ENCODE measurements around the gene ZNF396.
A peak's percentile ranks its signal among the peaks of the same experiment; 100 is the strongest.

ZNF396 gene

GRCh38 chr18:35368595-35368994 is 8.5 kb downstream of the ZNF396 start:
- Mint-ChIP-seq H3K36me3 (no peaks in the 10 kb centered on the region), H3K27me3 (peaks cover 1% of the 10 kb centered on the region), H3K9me3 (ENCODE audit: low read depth) (no peaks in the 10 kb centered on the region), H3K4me1 (ENCODE audit: low read depth) (no peaks in the 10 kb centered on the region), H3K27ac (no peak overlapping the region), H3K4me3 (no peak overlapping the region)

- Mint-ChIP-seq H3K9me3 (ENCODE audit: low read depth) (no peaks in the 10 kb centered on the region), H3K36me3 (peaks cover 2% of the 10 kb centered on the region), H3K4me3 (no peak overlapping the region), H3K4me1 (ENCODE audit: low read depth) (no peaks in the 10 kb centered on the region), H3K27me3 (peaks cover 9% of the 10 kb centered on the region), H3K27ac (no peak overlapping the region)
Measured at GRCh38 chr18:35362531-35362930, 14.6 kb downstream of the ZNF396 start.

GRCh38 chr18:35361570-35362321 is 15.4 kb downstream of the ZNF396 start:
- no peak overlapping the region for H3K27ac Mint-ChIP-seq
- H3K36me3 Mint-ChIP-seq = peaks cover 2% of the 10 kb centered on the region
- H3K27me3 Mint-ChIP-seq = peaks cover 9% of the 10 kb centered on the region
- H3K4me3 Mint-ChIP-seq = no peak overlapping the region
- no peaks in the 10 kb centered on the region for H3K4me1 Mint-ChIP-seq (ENCODE audit: low read depth)
- H3K9me3 Mint-ChIP-seq (ENCODE audit: low read depth) = no peaks in the 10 kb centered on the region

DNA sequence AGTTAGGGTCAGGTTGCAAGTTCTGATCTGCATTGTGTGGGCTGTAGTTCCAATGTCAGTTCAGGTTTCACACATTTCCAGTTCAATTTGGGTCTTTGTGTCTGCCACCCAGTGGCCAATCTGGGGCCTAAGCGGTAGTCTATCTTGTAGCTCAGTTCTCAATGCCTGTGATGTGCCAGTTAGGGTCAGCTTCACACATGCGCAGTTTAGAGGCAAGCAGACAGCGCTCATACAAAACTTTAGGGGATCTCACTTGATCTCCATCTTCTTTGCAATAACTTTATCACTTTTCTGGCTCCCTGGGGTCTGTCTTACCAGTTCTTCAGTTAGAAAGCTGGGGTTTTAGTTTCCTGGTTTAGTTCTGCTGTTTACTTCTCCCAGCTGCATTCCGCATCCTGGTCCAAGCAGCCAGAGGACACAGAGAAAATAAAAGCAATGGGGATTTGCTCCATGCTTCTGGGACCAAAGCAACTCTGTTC is 22.0 kb downstream of the ZNF396 start:
- peaks cover 5% of the 10 kb centered on the region for H3K36me3 Mint-ChIP-seq
- H3K27ac Mint-ChIP-seq = no peak overlapping the region

DNA sequence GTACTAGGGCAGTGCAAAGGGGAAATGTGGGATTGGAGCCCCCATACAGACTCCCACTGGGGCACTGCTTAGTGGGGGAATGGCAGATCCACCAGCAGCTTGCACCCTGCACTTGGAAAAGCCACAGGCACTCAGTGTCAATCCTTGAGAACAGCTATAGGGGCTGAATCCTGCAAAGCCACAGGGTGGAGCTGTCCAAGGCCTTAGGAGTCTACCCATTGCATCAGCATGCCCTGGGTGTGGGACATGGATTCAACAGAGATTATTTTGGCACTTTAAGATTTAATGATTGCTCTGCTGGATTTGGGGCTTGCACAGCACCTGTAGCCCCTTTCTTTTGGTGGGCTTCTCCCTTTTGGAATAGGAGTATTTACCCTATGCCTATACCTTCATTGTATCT is 24.4 kb downstream of the ZNF396 start:
- Mint-ChIP-seq H3K4me1 (ENCODE audit: low read depth) (peaks cover 2% of the 10 kb centered on the region), H3K36me3 (peaks cover 5% of the 10 kb centered on the region), H3K4me3 (no peak overlapping the region), H3K9me3 (ENCODE audit: low read depth) (peaks cover 3% of the 10 kb centered on the region), H3K27ac (no peak overlapping the region), H3K27me3 (no peaks in the 10 kb centered on the region)

More for the DNA sequence above, 22.0 kb downstream of the ZNF396 start:
- Mint-ChIP-seq H3K27me3 (peaks cover 4% of the 10 kb centered on the region), H3K9me3 (ENCODE audit: low read depth) (peaks cover 3% of the 10 kb centered on the region), H3K4me3 (no peak overlapping the region), H3K4me1 (ENCODE audit: low read depth) (peaks cover 2% of the 10 kb centered on the region)

GRCh38 chr18:35352283-35352682 is 24.9 kb downstream of the ZNF396 start:
- H3K4me3 Mint-ChIP-seq = no peak overlapping the region
- peaks cover 3% of the 10 kb centered on the region for H3K9me3 Mint-ChIP-seq (ENCODE audit: low read depth)
- H3K27ac Mint-ChIP-seq = no peak overlapping the region
- H3K36me3 Mint-ChIP-seq = peaks cover 5% of the 10 kb centered on the region
- peaks cover 2% of the 10 kb centered on the region for H3K4me1 Mint-ChIP-seq (ENCODE audit: low read depth)
- H3K27me3 Mint-ChIP-seq = no peaks in the 10 kb centered on the region

GRCh38 chr18:35348001-35348400 is 29.1 kb downstream of the ZNF396 start:
- Mint-ChIP-seq H3K36me3 (peaks cover 7% of the 10 kb centered on the region), H3K9me3 (ENCODE audit: low read depth) (peaks cover 3% of the 10 kb centered on the region), H3K4me1 (ENCODE audit: low read depth) (peaks cover 18% of the 10 kb centered on the region), H3K4me3 (no peak overlapping the region), H3K27ac (no peak overlapping the region), H3K27me3 (no peaks in the 10 kb centered on the region)

- no peaks in the 10 kb centered on the region for H3K9me3 Mint-ChIP-seq (ENCODE audit: low read depth)
- no peaks in the 10 kb centered on the region for H3K27me3 Mint-ChIP-seq
- peaks cover 5% of the 10 kb centered on the region for H3K36me3 Mint-ChIP-seq
- H3K4me1 Mint-ChIP-seq (ENCODE audit: low read depth) = peaks cover 32% of the 10 kb centered on the region
- H3K4me3 Mint-ChIP-seq = peak overlapping the region; percentile 13
- H3K27ac Mint-ChIP-seq = peak overlapping the region; percentile 16
Measured at GRCh38 chr18:35345950-35346349, 31.2 kb downstream of the ZNF396 start.

DNA sequence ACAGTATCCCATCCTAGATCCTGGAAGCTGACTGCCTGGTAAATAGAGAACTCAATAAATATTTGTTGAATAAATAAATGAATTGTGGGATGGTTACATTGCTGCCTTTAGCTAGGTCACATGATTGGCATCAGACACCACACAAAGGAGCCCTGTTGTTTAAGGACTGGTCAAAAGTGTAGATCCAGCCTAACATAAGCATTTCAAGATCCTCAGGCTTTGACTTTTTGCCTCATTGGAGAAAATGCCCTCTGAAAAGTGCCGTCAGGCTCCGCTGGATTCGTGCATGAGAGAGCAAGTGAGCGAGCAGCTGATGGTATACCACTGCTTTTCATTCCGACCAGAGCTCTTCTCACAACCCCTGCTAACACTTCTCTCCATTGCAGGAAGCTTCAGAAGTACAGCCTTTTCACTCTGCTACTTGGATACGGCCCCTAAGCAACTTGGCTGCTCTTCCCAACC is 31.6 kb downstream of the ZNF396 start:
- H3K36me3 Mint-ChIP-seq = peaks cover 5% of the 10 kb centered on the region
- H3K27ac Mint-ChIP-seq = peak overlapping the region; percentile 88
- peak overlapping the region; percentile 97 for H3K4me3 Mint-ChIP-seq
- no peaks in the 10 kb centered on the region for H3K9me3 Mint-ChIP-seq (ENCODE audit: low read depth)
- H3K27me3 Mint-ChIP-seq = no peaks in the 10 kb centered on the region
- H3K4me1 Mint-ChIP-seq (ENCODE audit: low read depth) = peaks cover 35% of the 10 kb centered on the region

DNA sequence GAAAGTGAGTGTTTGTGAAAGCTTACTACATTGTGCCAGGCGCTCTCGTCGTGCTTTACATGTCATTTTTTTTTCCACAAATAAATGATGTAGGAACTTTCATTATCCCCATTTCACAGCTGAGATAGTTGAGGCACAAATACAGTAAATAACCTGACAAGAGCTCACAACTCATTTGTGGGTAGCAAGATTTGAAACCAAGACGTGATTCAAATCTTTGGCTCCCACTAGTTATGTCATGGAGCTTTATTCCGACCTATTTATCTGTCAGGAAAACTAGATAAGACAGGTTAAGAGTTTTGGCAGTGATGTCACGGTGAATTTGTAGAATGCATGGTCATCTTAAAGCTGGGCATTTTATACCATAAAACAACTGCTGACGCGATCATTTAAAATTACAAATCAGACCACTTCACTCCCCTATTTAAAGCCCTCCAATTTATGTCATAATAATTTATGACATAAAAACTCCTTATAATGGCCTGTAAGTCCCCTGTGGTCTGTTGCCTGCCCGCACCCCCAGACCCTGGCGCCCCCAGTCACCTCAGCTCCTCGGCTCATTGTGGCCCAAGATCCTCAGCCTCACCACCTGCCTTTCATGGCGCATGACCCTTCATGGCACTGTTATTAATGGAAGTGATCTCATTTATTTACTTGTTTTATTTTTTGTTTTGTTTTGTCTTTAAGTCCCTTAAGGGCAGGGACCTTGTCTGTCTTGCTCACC is 32.2 kb downstream of the ZNF396 start:
- Mint-ChIP-seq H3K4me1 (ENCODE audit: low read depth) (peaks cover 41% of the 10 kb centered on the region), H3K27ac (peak overlapping the region; percentile 88), H3K9me3 (ENCODE audit: low read depth) (no peaks in the 10 kb centered on the region), H3K36me3 (peaks cover 5% of the 10 kb centered on the region), H3K4me3 (peak overlapping the region; percentile 97), H3K27me3 (no peaks in the 10 kb centered on the region)

DNA sequence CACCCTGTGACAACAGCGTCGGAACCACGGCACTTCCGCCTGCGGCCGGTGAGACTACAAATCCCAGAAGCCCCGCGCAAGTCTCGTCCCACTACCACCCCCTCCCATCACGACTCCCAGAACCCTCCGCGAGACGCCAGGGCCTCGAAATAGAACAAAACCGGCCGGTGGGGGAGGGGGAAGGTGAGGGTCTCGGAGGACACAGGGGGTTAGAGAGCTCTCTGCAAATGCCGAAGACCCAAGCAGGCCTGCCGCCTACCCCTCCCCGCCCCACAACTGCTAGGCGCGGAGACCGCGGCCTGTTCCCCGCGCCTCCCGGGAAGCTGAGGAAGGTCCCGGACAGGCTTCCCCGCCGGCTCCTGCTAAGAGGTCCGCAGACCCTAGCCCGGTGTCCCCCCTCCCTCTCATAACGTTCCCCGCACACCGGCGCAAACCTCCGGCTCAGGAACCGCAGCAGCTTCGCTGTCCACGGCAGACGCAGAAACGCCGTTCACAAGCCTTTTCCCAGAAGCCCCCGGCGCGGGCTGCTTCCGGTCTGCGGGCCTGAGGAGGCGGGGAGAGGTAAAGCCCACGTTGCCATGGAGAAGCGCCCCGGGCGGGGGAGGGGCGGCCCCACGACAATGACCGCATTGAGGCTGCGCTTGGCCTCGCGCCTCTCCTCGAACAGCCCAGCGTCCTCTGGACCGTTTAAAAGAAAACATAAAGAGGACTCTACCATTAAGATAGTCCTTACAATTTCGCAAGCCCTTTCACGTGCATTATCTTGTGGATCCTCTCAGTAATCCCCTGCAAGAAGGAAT is 33.0 kb downstream of the ZNF396 start, which contains the start of gene ZNF24:
TSS of gene ZNF24 (minus strand) at position 485 of the 800 bp plus-strand sequence. CDS start 3,770 bp downstream, outside the sequence.
- Mint-ChIP-seq H3K27ac (peak within 1 kb of the TSS; percentile 88), H3K4me1 (ENCODE audit: low read depth) (peaks cover 49% of the 10 kb centered on the region), H3K9me3 (ENCODE audit: low read depth) (no peaks in the 10 kb centered on the region), H3K27me3 (no peaks in the 10 kb centered on the region), H3K4me3 (peak within 1 kb of the TSS; percentile 97), H3K36me3 (peaks cover 5% of the 10 kb centered on the region)

- Mint-ChIP-seq H3K4me1 (ENCODE audit: low read depth) (peaks cover 55% of the 10 kb centered on the region), H3K27ac (peak overlapping the region; percentile 88), H3K27me3 (no peaks in the 10 kb centered on the region), H3K4me3 (peak overlapping the region; percentile 97), H3K9me3 (ENCODE audit: low read depth) (no peaks in the 10 kb centered on the region), H3K36me3 (peaks cover 5% of the 10 kb centered on the region)
Measured at GRCh38 chr18:35343488-35343935, 33.6 kb downstream of the ZNF396 start.

GRCh38 chr18:35337286-35337685 is 39.9 kb downstream of the ZNF396 start:
- H3K4me3 Mint-ChIP-seq = no peak overlapping the region
- no peaks in the 10 kb centered on the region for H3K9me3 Mint-ChIP-seq (ENCODE audit: low read depth)
- H3K27ac Mint-ChIP-seq = peak overlapping the region; percentile 47
- peaks cover 70% of the 10 kb centered on the region for H3K4me1 Mint-ChIP-seq (ENCODE audit: low read depth)
- H3K36me3 Mint-ChIP-seq = peaks cover 18% of the 10 kb centered on the region
- no peaks in the 10 kb centered on the region for H3K27me3 Mint-ChIP-seq

DNA sequence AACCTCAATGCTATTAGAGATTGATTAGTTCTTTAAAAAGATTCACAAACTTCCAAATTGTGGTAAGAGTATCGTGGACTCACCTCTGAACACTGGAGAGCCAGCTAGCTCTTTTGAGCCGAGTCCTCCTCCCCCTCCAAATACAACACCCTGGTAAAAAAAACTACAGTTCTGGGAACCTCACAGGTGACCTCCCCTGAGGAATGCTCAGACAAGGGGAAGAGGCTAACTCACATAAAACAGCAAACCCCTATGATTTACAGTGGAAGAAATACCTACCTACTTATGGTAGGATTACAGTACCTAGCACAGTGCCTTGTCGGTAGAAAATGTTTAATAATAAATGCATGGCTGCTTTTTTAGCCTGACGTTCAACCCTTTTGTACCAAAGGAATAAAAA is 41.3 kb downstream of the ZNF396 start:
- Mint-ChIP-seq H3K4me3 (no peak overlapping the region), H3K27ac (no peak overlapping the region), H3K36me3 (peaks cover 18% of the 10 kb centered on the region), H3K9me3 (ENCODE audit: low read depth) (no peaks in the 10 kb centered on the region), H3K4me1 (ENCODE audit: low read depth) (peaks cover 61% of the 10 kb centered on the region), H3K27me3 (no peaks in the 10 kb centered on the region)

All from activated naive CD8-positive, alpha-beta T cell (primary cell).